LNCaP clone FGC (cell line): ENCODE measurements around the gene FHIT.
A peak's percentile ranks its signal among the peaks of the same experiment; 100 is the strongest.
"Not testable (repeated sequence)": the region's sequence is repeated elsewhere in the genome, so short reads cannot be mapped to it uniquely, and the experiment has no call there.

Experiments used
- DNase-seq: peaks from one replicate; pipeline ENCODE4 v3.0.0-alpha.2; 2011; ENCODE audit warnings: low read depth
- H3K4me3 ChIP-seq: 2 replicates; pipeline ENCODE4 v1.5.1; 2011; ENCODE audit warnings: mild to moderate bottlenecking, low read depth, low read length, control low read depth
- TF ChIP-seq, protein P1 (sequence below): IDR thresholded peaks from 2 replicates; pipeline ENCODE4 v1.5.1; 2012; ENCODE audit warnings: mild to moderate bottlenecking; ENCODE audit not compliant: control insufficient read depth, insufficient read depth; ENCODE audit errors: extremely low read depth

FHIT gene

DNA sequence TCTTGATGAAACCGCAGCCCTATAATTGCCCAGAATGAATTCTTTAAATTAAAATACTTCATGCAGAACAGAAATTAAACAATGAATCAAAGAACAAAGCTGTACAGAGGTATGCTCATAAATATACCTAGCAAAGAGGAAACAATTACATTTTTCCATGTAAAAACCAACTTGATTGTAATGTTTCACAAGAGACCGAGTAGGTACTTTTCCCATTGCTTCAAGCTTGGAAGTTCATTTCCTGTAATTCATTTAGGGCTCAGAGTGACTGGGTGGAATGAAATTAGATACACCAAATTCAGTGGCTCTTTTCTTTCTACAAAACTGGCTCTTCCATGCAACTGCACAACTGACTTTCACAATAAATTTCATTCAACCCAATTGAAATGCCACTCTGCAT is 51.4 kb downstream of the FHIT start:
- no peak for DNase-seq
- no peak overlapping the region for H3K4me3 ChIP-seq
- TF ChIP-seq, protein P1, sequence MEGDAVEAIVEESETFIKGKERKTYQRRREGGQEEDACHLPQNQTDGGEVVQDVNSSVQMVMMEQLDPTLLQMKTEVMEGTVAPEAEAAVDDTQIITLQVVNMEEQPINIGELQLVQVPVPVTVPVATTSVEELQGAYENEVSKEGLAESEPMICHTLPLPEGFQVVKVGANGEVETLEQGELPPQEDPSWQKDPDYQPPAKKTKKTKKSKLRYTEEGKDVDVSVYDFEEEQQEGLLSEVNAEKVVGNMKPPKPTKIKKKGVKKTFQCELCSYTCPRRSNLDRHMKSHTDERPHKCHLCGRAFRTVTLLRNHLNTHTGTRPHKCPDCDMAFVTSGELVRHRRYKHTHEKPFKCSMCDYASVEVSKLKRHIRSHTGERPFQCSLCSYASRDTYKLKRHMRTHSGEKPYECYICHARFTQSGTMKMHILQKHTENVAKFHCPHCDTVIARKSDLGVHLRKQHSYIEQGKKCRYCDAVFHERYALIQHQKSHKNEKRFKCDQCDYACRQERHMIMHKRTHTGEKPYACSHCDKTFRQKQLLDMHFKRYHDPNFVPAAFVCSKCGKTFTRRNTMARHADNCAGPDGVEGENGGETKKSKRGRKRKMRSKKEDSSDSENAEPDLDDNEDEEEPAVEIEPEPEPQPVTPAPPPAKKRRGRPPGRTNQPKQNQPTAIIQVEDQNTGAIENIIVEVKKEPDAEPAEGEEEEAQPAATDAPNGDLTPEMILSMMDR, result no peak

DNA sequence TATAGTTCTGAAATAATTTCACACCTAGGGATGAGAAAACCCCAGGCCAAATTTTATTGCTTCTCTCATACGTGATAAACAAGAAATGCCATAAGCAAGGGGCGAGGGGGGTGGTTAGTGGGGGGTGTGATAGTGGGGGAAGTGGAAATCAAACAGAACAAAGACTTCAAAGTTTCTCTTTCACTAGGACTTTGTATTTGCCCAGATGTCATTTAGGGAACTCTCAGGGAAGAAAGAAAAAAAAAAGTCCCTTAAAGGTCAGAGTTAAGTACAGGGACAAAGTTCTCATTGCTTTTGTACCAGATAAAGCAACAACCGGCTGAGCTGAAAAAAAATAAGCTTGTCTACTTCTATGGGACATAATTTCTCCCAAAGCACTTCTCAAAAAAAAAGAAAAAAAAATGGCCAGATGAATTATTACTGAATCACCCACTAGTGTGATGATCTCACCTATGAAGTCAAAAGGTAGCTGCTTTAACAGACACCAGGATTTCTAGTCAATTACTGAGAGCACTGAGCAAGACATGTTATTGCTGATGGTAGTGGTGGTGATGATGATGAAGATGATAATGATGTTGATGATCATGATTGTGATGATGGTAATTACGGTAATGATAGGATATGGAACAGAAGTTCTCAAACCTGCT is 56.2 kb downstream of the FHIT start:
- TF ChIP-seq, protein P1, result no peak
- DNase-seq, result no peak
- H3K4me3 ChIP-seq, result no peak overlapping the region

DNA sequence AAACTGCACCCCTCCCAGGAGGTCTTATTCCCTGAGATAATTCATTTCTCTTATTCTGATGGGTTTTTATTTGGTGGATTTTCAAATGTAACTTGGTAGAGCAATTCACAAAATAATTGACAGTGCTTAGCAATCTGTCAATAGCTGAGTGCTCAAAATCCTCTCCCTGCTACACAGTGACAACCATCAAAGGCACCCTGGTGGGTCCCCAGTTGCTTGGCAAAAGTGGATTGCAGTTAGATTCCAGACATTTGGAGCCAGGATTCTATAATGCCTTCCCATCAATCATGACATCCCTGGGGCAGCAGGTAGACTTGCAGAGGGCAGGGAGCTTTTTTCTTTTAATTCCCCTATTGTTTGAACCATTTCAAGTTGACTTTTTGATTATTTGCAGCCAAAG is 59.0 kb downstream of the FHIT start:
- TF ChIP-seq, protein P1, result no peak

DNA sequence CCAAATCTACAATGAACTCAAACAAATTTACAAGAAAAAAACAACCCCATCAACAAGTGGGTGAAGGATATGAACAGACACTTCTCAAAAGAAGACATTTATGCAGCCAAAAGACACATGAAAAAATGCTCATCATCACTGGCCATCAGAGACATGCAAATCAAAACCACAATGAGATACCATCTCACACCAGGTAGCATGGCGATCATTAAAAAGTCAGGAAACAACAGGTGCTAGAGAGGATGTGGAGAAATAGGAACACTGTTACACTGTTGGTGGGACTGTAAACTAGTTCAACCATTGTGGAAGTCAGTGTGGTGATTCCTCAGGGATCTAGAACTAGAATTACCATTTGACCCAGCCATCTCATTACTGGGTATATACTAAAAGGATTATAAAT is 61.0 kb downstream of the FHIT start:
- not testable (repeated sequence) for H3K4me3 ChIP-seq, DNase-seq

More for the DNA sequence above, 59.0 kb downstream of the FHIT start:
- DNase-seq, result no peak
- no peak overlapping the region for H3K4me3 ChIP-seq

DNA sequence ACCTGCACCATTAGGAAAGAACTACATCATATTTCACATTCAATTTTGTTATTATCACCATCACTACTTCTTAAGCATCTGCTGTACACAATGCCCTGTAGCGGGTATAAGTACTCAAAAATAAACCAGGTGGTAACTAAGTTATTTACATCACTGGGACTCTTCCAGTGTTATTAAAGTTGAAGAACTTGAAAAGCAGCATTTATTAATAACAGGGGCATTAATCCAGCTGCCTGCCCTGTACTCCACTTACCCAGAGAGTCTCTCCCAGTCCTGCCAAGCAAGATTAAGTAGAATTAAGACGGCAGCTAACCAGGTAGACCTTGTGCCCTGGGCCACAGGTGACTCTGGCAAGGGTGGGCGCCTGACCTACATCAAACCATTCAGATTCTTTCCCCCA is 65.2 kb downstream of the FHIT start:
- TF ChIP-seq, protein P1, result no peak
- DNase-seq, result peak; percentile 77
- H3K4me3 ChIP-seq, result no peak overlapping the region

DNA sequence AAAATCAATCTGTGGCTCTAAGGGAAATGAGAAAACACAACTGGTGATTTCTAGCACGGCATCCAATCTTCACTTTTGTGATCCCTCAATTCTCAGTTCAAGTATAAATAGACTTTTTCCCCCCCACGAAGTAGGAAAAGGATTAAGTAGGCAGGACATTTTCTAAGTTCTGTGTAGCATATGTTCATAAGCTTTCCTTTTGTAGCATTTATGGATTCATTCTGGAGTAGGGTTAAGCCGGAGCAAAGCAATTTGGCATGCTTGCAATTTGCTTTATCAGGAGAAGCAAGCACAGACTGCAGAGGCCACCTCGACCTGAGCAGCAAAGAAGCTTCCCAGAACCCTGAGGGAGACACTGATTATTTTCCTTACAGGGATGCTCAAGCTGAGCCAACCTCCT is 66.3 kb downstream of the FHIT start:
- no peak overlapping the region for H3K4me3 ChIP-seq
- DNase-seq, result no peak
- TF ChIP-seq, protein P1, result no peak

DNA sequence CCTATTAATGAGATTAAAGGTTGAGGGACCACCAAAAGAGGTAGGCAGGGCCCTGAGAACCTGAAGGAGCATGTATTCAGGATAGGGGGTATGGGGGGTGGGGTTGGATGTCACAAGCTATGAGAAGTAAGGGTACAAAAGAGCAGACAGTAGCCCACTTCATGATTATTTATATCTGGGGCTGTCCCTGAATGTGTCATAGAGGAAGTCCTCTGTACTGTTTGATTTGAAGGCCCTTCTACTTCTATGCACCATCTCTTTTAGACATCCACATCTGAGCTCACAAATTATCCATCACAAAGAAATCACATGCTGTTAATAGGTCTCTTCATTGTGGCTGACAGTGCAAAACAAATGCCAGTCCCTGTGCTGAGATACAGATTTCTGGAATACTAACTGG is 68.6 kb downstream of the FHIT start:
- TF ChIP-seq, protein P1, result no peak
- no peak overlapping the region for H3K4me3 ChIP-seq
- no peak for DNase-seq
